ENCODE results near the gene ANAPC2. TPM values are rescaled to one million over a fixed set of nuclear protein-coding genes. Genes with fewer than 3 reads are reported as not detected.

Gene ANAPC2
- total RNA-seq, 1 donor from 2014 or later: 65.0 TPM

DNA sequence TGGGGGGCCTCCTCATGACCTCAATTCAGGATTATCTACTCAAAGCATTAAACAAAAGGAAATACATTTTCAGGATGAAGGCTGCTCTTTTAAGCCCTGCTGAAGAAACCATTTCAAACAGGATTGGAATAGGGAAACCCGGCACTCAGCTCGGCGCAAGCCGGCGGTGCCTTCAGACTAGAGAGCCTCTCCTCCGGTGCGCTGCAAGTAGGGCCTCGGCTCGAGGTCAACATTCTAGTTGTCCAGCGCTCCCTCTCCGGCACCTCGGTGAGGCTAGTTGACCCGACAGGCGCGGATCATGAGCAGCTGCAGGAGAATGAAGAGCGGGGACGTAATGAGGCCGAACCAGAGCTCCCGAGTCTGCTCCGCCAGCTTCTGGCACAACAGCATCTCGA is 16.4 kb upstream of the ANAPC2 start:
- H3K36me3 Mint-ChIP-seq: peaks cover 6% of the 10 kb centered on the region
- peak overlapping the region; percentile 94 for H3K4me3 Mint-ChIP-seq
- H3K27me3 Mint-ChIP-seq: no peaks in the 10 kb centered on the region
- H3K4me1 Mint-ChIP-seq (ENCODE audit: unreplicated experiment): peaks cover 27% of the 10 kb centered on the region
- no peak for DNase-seq (ENCODE audit: extremely low spot score, unreplicated experiment)
- H3K27ac Mint-ChIP-seq: peak overlapping the region; percentile 91
- no peaks in the 10 kb centered on the region for H3K9me3 Mint-ChIP-seq
- TF ChIP-seq, protein P1, sequence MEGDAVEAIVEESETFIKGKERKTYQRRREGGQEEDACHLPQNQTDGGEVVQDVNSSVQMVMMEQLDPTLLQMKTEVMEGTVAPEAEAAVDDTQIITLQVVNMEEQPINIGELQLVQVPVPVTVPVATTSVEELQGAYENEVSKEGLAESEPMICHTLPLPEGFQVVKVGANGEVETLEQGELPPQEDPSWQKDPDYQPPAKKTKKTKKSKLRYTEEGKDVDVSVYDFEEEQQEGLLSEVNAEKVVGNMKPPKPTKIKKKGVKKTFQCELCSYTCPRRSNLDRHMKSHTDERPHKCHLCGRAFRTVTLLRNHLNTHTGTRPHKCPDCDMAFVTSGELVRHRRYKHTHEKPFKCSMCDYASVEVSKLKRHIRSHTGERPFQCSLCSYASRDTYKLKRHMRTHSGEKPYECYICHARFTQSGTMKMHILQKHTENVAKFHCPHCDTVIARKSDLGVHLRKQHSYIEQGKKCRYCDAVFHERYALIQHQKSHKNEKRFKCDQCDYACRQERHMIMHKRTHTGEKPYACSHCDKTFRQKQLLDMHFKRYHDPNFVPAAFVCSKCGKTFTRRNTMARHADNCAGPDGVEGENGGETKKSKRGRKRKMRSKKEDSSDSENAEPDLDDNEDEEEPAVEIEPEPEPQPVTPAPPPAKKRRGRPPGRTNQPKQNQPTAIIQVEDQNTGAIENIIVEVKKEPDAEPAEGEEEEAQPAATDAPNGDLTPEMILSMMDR (conservative IDR thresholded peaks at IDR 0.05): no peak

DNA sequence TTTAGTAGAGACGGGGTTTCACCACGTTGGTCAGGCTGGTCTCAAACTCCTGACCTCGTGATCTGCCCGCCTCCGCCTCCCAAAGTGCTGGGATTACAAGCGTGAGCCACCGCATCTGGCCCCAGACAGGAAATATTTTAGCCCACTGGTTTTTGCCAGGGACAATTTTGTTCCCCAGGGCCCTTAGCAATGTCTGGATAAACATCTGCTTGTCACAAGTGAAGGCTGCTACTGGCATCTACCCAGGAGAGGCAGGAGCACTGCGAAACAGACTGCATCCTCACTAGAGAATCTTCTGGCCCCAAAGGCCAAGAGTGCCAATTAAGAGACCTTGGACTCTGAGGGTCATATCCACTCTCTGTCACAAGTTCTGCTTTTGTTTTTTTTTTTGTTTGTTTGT is 14.6 kb upstream of the ANAPC2 start:
- TF ChIP-seq, protein P1 (conservative IDR thresholded peaks at IDR 0.05): no peak
- H3K27ac Mint-ChIP-seq: no peak overlapping the region
- H3K27me3 Mint-ChIP-seq: no peaks in the 10 kb centered on the region
- peaks cover 6% of the 10 kb centered on the region for H3K36me3 Mint-ChIP-seq
- no peak overlapping the region for H3K4me3 Mint-ChIP-seq
- H3K9me3 Mint-ChIP-seq: no peaks in the 10 kb centered on the region
- DNase-seq (ENCODE audit: extremely low spot score, unreplicated experiment): no peak
- peaks cover 27% of the 10 kb centered on the region for H3K4me1 Mint-ChIP-seq (ENCODE audit: unreplicated experiment)

DNA sequence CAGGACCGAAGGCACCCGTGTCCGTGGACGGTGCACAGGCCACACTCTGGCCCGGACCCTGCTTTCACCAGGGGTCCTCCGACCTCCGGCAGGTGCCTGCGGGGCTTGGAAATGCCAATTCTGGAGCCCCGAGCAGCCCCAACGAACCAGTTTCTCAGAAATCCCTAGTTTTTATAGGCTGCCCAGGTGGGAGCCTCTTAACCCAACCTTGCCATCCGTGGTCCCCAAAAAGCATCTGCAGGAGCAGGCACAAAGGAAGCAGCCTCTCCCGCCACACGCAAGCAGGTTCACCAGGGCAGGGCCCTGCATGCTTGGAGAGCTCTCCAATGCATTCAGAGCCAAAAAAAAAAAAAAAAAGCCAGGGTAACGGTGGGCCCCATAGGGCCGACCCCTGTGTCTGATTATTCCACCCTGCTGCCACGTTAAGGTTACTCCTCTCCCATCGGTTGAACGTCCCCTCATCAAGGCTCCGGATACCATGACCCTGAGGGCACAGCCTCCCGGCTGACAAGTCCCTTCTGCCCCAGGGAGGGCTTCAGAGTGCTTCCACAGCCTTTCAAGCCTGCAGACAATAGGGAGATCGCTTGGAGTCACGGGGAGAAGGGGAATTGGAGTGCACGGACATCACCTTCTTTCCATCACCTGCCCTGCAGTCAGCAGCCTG is 13.0 kb upstream of the ANAPC2 start:
- H3K27me3 Mint-ChIP-seq: no peaks in the 10 kb centered on the region
- no peaks in the 10 kb centered on the region for H3K36me3 Mint-ChIP-seq
- TF ChIP-seq, protein P1 (conservative IDR thresholded peaks at IDR 0.05): no peak
- H3K9me3 Mint-ChIP-seq: no peaks in the 10 kb centered on the region
- no peak for DNase-seq (ENCODE audit: extremely low spot score, unreplicated experiment)
- peaks cover 19% of the 10 kb centered on the region for H3K4me1 Mint-ChIP-seq (ENCODE audit: unreplicated experiment)
- peak overlapping the region; percentile 82 for H3K27ac Mint-ChIP-seq
- H3K4me3 Mint-ChIP-seq: peak overlapping the region; percentile 86

DNA sequence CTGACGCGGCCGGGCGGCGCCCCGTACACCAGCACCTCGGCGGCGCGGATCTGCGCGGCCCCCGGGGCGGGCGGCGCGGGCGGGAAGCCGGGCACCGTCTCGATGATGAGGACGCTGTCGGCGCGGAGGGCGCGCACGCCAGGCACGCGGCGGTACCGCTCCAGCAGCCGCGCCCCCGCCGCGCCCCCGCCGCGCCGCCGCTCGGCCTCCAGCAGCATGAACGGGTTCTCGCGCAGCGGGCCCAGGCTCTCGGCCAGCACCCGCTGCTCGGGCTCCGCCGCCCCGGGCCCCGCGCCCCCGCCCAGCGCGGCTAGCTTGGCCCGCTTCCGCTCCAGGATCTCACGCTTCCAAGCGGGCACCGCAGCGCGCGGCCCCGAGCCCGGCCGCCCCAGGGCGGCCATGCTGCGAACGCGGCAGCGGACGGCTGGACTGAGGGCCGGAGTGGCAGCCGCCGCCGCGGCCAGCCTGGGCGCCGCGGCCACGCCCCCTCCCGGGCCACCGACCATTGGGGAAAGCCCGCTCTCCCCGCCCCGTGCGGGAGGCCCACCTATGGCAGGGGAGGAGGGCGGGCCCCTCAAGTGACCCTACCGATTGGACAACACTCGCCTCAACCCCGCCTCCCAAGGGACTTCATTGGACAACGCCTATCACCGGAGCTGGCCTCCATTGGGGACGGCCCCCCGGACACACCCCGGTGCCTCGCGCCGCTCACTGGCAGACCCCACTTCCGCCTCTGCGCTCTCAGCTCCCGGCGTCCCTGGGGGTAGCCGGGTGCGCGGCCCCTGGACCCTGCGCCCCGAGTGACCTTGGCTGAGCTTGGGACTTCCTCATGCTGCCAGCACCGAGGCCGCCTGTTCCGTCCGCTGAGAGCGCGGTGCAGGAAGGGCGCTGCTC is 12.2 kb upstream of the ANAPC2 start, which contains the start of gene TPRN:
TPRN (minus strand) TSS at position 431 of the 894 bp plus-strand sequence; CDS start at position 401, 30 bp downstream.
- TF ChIP-seq, protein P1 (conservative IDR thresholded peaks at IDR 0.05): no peak
- no peaks in the 10 kb centered on the region for H3K27me3 Mint-ChIP-seq
- peaks cover 18% of the 10 kb centered on the region for H3K4me1 Mint-ChIP-seq (ENCODE audit: unreplicated experiment)
- no peaks in the 10 kb centered on the region for H3K9me3 Mint-ChIP-seq
- H3K27ac Mint-ChIP-seq: peak within 1 kb of the TSS; percentile 82
- H3K4me3 Mint-ChIP-seq: peak within 1 kb of the TSS; percentile 88
- H3K36me3 Mint-ChIP-seq: no peaks in the 10 kb centered on the region
- peak; percentile 99 for DNase-seq (ENCODE audit: extremely low spot score, unreplicated experiment)

DNA sequence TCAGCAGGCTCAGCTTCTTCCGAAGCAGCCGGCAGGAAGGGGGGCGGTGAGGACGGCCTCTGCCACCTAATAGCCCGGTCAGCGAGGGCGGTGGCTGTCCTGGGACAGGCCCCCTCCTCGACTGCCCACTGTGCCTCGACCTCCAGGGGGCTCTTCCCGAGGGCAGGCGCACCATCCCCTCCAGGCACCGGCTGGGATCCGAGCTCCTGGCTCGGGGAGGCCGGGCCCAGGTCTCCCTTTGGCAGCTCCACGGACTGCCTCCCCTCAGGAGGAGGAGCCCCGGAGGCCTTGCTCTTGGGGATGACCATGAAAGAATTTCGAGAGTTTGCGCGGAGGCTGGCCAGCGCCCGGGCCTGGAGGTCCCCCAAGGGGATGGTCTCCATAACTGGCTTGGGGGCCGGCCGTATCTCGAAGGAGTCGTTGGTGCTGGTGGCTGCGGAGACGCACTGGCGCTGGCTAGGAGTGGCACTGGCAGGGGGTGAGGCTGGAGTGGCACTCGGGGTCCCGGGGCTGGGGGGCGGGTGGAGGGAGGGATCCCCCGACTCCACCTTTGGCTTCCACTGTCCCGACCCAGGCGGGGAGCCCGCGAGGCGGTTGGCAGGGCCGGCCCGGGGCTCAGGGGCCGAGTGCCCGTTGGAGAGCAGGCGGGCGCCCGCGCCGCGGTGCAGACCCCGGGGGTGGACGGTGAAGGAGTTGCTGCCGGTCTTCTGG is 11.2 kb upstream of the ANAPC2 start:
- Mint-ChIP-seq H3K9me3 (no peaks in the 10 kb centered on the region), H3K36me3 (no peaks in the 10 kb centered on the region), H3K4me1 (ENCODE audit: unreplicated experiment) (peaks cover 23% of the 10 kb centered on the region), H3K27ac (no peak overlapping the region), H3K4me3 (peak overlapping the region; percentile 88), H3K27me3 (no peaks in the 10 kb centered on the region)
- TF ChIP-seq, protein P1 (conservative IDR thresholded peaks at IDR 0.05): no peak
- DNase-seq (ENCODE audit: extremely low spot score, unreplicated experiment): no peak

All from type B pancreatic cell (in vitro differentiated cells).